Neutrophil (primary cell): ENCODE measurements around the gene IGSF5.
"Not testable (repeated sequence)": the region's sequence is repeated elsewhere in the genome, so short reads cannot be mapped to it uniquely, and the experiment has no call there.

ENCODE experiments used
- H3K27ac ChIP-seq: fragments of 200-600 bp; sonication (generic); 2 replicates; pipeline ENCODE4 v1.5.1; 2016; ENCODE audit warnings: mild to moderate bottlenecking, moderate library complexity
- H3K27me3 ChIP-seq: fragments of 200-600 bp; sonication (generic); 2 replicates; pipeline ENCODE4 v1.6.0; 2016; ENCODE audit warnings: mild to moderate bottlenecking
- H3K36me3 ChIP-seq: fragments of 200-600 bp; sonication (generic); 2 replicates; pipeline ENCODE4 v1.5.1; 2017
- H3K4me1 ChIP-seq, 2 experiments: fragments of 200-600 bp in 1 of 2; sonication (generic) in 1 of 2; 1 replicate in 1 of 2; 2 replicates in 1 of 2; pipeline versions ENCODE4 v1.5.1 to v1.6.1; 2013 to 2016; ENCODE audit warnings: low read depth in 1 of 2, low read length in 1 of 2, mild to moderate bottlenecking in 1 of 2, moderate library complexity in 1 of 2; ENCODE audit not compliant: control insufficient read depth in 1 of 2, insufficient read depth in 1 of 2
- H3K4me3 ChIP-seq, 2 experiments: fragments of 200-600 bp in 1 of 2; sonication (generic) in 1 of 2; 1 replicate in 1 of 2; 2 replicates in 1 of 2; pipeline ENCODE4 v1.5.1; 2013 to 2016; ENCODE audit warnings: low read depth in 1 of 2, low read length in 1 of 2, mild to moderate bottlenecking in 1 of 2, moderate library complexity in 1 of 2
- H3K9me3 ChIP-seq: fragments of 200-600 bp; sonication (generic); 2 replicates; pipeline ENCODE4 v1.5.1; 2016
- TF ChIP-seq, protein P1 (sequence below): fragments of 200-600 bp; sonication (generic); IDR thresholded peaks from 2 replicates; pipeline ENCODE4 v1.5.1; 2016; ENCODE audit warnings: antibody characterized with exemption

Gene IGSF5

GRCh38 chr21:39744883-39745282 is at the start of gene IGSF5:
TSS of gene IGSF5 (plus strand) at chr21:39745183. CDS start at chr21:39745510, 327 bp downstream.
- H3K9me3 ChIP-seq, H3K4me3 ChIP-seq, H3K27ac ChIP-seq, H3K27me3 ChIP-seq, H3K36me3 ChIP-seq, H3K4me1 ChIP-seq: not testable (repeated sequence)

GRCh38 chr21:39696196-39696595 is 48.8 kb upstream of the IGSF5 start:
- H3K36me3 ChIP-seq = no peaks in the 10 kb centered on the region
- no peaks in the 10 kb centered on the region for H3K4me1 ChIP-seq
- no peak overlapping the region for H3K4me3 ChIP-seq
- TF ChIP-seq, protein P1, sequence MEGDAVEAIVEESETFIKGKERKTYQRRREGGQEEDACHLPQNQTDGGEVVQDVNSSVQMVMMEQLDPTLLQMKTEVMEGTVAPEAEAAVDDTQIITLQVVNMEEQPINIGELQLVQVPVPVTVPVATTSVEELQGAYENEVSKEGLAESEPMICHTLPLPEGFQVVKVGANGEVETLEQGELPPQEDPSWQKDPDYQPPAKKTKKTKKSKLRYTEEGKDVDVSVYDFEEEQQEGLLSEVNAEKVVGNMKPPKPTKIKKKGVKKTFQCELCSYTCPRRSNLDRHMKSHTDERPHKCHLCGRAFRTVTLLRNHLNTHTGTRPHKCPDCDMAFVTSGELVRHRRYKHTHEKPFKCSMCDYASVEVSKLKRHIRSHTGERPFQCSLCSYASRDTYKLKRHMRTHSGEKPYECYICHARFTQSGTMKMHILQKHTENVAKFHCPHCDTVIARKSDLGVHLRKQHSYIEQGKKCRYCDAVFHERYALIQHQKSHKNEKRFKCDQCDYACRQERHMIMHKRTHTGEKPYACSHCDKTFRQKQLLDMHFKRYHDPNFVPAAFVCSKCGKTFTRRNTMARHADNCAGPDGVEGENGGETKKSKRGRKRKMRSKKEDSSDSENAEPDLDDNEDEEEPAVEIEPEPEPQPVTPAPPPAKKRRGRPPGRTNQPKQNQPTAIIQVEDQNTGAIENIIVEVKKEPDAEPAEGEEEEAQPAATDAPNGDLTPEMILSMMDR = no peak
- H3K9me3 ChIP-seq = no peaks in the 10 kb centered on the region
- peaks cover 7% of the 10 kb centered on the region for H3K27me3 ChIP-seq
- no peak overlapping the region for H3K27ac ChIP-seq

DNA sequence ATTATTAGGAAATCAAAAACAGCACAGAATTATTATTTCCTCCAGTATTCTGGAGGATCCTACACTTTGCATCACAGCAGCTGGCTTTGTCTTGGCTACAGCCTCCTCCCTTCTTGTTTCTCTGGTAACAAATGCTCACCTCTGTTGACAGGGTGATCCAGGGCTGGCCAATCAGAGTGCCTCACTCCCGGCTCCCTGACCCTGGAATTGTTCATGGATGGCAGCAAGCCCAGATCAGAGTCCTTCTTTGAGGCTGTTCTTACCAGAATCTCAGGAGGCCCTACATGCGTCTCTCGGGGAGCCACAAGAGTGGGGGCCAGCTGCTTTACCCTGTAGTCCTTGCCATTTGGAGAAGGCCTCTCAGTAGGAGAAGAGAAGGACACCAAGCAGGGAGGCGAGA is 48.4 kb upstream of the IGSF5 start:
- H3K4me1 ChIP-seq = no peaks in the 10 kb centered on the region
- peaks cover 7% of the 10 kb centered on the region for H3K27me3 ChIP-seq
- TF ChIP-seq, protein P1 = no peak
- no peak overlapping the region for H3K27ac ChIP-seq
- no peaks in the 10 kb centered on the region for H3K9me3 ChIP-seq
- H3K36me3 ChIP-seq = no peaks in the 10 kb centered on the region
- H3K4me3 ChIP-seq = no peak overlapping the region

GRCh38 chr21:39700318-39700717 is 44.7 kb upstream of the IGSF5 start:
- no peaks in the 10 kb centered on the region for H3K4me1 ChIP-seq
- H3K36me3 ChIP-seq = no peaks in the 10 kb centered on the region
- no peak overlapping the region for H3K27ac ChIP-seq
- no peak overlapping the region for H3K4me3 ChIP-seq
- H3K9me3 ChIP-seq = no peaks in the 10 kb centered on the region
- peaks cover 4% of the 10 kb centered on the region for H3K27me3 ChIP-seq
- TF ChIP-seq, protein P1 = no peak

DNA sequence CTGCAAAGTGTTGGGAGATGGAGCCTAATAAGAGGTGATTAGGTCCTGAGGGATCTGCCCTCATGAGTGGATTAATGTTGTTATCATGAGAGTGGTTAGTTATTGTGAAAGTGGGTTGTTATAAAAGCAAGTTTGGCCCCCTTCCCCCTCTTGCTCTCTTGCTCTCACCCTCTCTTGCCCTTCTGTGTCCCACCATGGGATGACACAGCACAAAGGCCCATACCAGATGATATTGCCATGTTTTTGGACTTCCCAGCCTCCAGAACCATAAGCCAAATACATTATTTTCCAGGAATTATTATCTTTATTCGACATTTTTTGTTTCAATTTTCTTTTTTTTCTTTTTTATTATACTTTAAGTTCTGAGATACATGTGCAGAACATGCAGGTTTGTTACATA is 41.4 kb upstream of the IGSF5 start:
- H3K4me3 ChIP-seq = no peak overlapping the region
- TF ChIP-seq, protein P1 = no peak
- H3K9me3 ChIP-seq = no peaks in the 10 kb centered on the region
- no peaks in the 10 kb centered on the region for H3K4me1 ChIP-seq
- H3K36me3 ChIP-seq = no peaks in the 10 kb centered on the region
- H3K27ac ChIP-seq = no peak overlapping the region
- H3K27me3 ChIP-seq = no peaks in the 10 kb centered on the region

DNA sequence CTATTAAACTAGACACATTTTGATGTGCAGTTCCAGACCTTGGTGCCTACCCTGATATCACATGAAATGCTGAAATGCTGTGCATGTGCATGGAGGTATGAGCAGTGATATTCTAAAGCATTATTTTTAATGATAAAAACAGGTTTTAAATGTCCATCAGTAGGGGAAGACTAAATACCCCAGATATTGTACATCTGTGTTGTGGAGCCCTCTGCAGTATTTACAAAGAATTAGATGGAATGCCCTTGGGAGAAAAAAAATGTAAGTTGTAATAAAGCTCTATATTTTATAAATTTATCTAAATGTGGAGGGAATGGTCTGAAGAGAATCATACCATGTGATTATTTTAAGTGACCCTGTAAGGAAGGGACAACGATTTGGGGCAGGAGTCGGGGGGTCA is 39.1 kb upstream of the IGSF5 start:
- no peaks in the 10 kb centered on the region for H3K36me3 ChIP-seq
- TF ChIP-seq, protein P1 = no peak
- H3K27ac ChIP-seq = no peak overlapping the region
- H3K4me3 ChIP-seq = no peak overlapping the region
- no peaks in the 10 kb centered on the region for H3K4me1 ChIP-seq
- H3K9me3 ChIP-seq = no peaks in the 10 kb centered on the region
- no peaks in the 10 kb centered on the region for H3K27me3 ChIP-seq
